IMR-90 (cell line): ENCODE results near the gene OSBPL9. TPM values are rescaled to one million over a fixed set of nuclear protein-coding genes. Genes with fewer than 3 reads are reported as not detected.

Source experiments
- ATAC-seq: fragments of 200-7000 bp; cut with Tn5 transposase; 2 replicates; pipeline ENCODE4 v1.9.1; 2020; ENCODE audit warnings: low read depth, mild to moderate bottlenecking, moderate library complexity
- BruUV-seq: library from RNA; stranded (reverse); fragments of 400-500 nt; replicated peaks from 2 replicates; lab custom pipeline; 2021; lab: Mats Ljungman, UMichigan
- CTCF ChIA-PET: fragments of 300-600 bp; formaldehyde crosslinking; extraction: SDS; loops from one replicate; lab custom pipeline; 2021; ENCODE audit warnings: antibody characterized with exemption; lab: Yijun Ruan, JAX
- POLR2A ChIA-PET: fragments of 300-600 bp; sonication (Branson Sonifier 250); formaldehyde crosslinking; loops from one replicate; lab custom pipeline; 2022; ENCODE audit warnings: antibody characterized with exemption; ENCODE audit not compliant: unreplicated experiment; lab: Charles Lee
- DNase-seq: peaks from one replicate; pipeline ENCODE4 v3.0.0; 2013
- H2AFZ ChIP-seq: replicated peaks from 2 replicates; pipeline ENCODE3; 2013; ENCODE audit warnings: low read length, mild to moderate bottlenecking; ENCODE audit not compliant: poor library complexity
- H2AK5ac ChIP-seq: 2 replicates; pipeline ENCODE4 v1.6.1; 2013; ENCODE audit warnings: low read depth, low read length, inconsistent platforms
- H2AK9ac ChIP-seq: replicated peaks from 2 replicates; pipeline ENCODE3; 2013; ENCODE audit warnings: mild to moderate bottlenecking, low read depth, low read length, moderate library complexity; ENCODE audit not compliant: poor library complexity
- H2BK120ac ChIP-seq: 2 replicates; pipeline ENCODE4 v1.6.1; 2013; ENCODE audit warnings: low read depth, low read length, inconsistent platforms
- H2BK15ac ChIP-seq: 3 replicates; pipeline ENCODE4 v1.6.1; 2013; ENCODE audit warnings: low read depth, low read length, inconsistent platforms
- H2BK20ac ChIP-seq: 2 replicates; pipeline ENCODE4 v1.6.1; 2013; ENCODE audit warnings: low read depth, mild to moderate bottlenecking, inconsistent platforms, low read length, moderate library complexity
- H2BK5ac ChIP-seq: 2 replicates; pipeline ENCODE4 v1.6.1; 2013; ENCODE audit warnings: mild to moderate bottlenecking, low read depth, low read length, inconsistent platforms; ENCODE audit not compliant: poor library complexity, severe bottlenecking
- H3K14ac ChIP-seq: replicated peaks from 2 replicates; pipeline ENCODE4 v1.6.1; 2013; ENCODE audit warnings: low read depth, low read length, inconsistent platforms
- H3K18ac ChIP-seq: 2 replicates; pipeline ENCODE4 v1.6.1; 2013; ENCODE audit warnings: low read depth, low read length, control low read depth
- H3K23ac ChIP-seq: 2 replicates; pipeline ENCODE4 v1.6.1; 2013; ENCODE audit warnings: low read depth, low read length, inconsistent platforms
- H3K27ac ChIP-seq: 2 replicates; pipeline ENCODE4 v1.5.1; 2013; ENCODE audit warnings: mild to moderate bottlenecking, control low read depth, low read length; ENCODE audit not compliant: insufficient read depth
- H3K27me3 ChIP-seq: 2 replicates; pipeline ENCODE4 v1.6.1; 2013; ENCODE audit warnings: low read length; ENCODE audit not compliant: control insufficient read depth, insufficient read depth
- H3K36me3 ChIP-seq: 2 replicates; pipeline ENCODE4 v1.6.1; 2013; ENCODE audit warnings: low read length, mixed read lengths; ENCODE audit not compliant: control insufficient read depth, insufficient read depth
- H3K4ac ChIP-seq: 2 replicates; pipeline ENCODE4 v1.6.1; 2013; ENCODE audit warnings: low read depth, low read length, inconsistent platforms
- H3K4me1 ChIP-seq: 2 replicates; pipeline ENCODE4 v1.6.1; 2013; ENCODE audit warnings: low read length, mixed read lengths; ENCODE audit not compliant: control insufficient read depth, insufficient read depth
- H3K4me2 ChIP-seq: 2 replicates; pipeline ENCODE4 v1.6.1; 2013; ENCODE audit warnings: low read depth, mild to moderate bottlenecking, control low read depth, low read length, moderate library complexity
- H3K4me3 ChIP-seq: 2 replicates; pipeline ENCODE4 v1.5.1; 2013; ENCODE audit warnings: low read depth, mild to moderate bottlenecking, control low read depth, low read length, moderate library complexity; ENCODE audit not compliant: insufficient read depth
- H3K56ac ChIP-seq: 2 replicates; pipeline ENCODE4 v1.6.1; 2013; ENCODE audit warnings: low read length, inconsistent platforms; ENCODE audit not compliant: insufficient read depth; ENCODE audit errors: extremely low read depth
- H3K79me1 ChIP-seq, 2 experiments: 2 replicates each; pipeline ENCODE4 v1.6.1; 2013; ENCODE audit warnings: low read length in 2 of 2, inconsistent platforms in 1 of 2, low read depth in 1 of 2
- H3K9ac ChIP-seq: 2 replicates; pipeline ENCODE4 v1.6.1; 2013; ENCODE audit warnings: low read depth, low read length, control low read depth
- H3K9me1 ChIP-seq: 2 replicates; pipeline ENCODE4 v1.6.1; 2013; ENCODE audit warnings: low read length, inconsistent platforms; ENCODE audit not compliant: insufficient read depth
- H3K9me3 ChIP-seq: 2 replicates; pipeline ENCODE4 v1.6.1; 2013; ENCODE audit warnings: low read length; ENCODE audit not compliant: control insufficient read depth, insufficient read depth
- H4K20me1 ChIP-seq: 2 replicates; pipeline ENCODE4 v1.6.1; 2013; ENCODE audit warnings: low read length, inconsistent platforms; ENCODE audit not compliant: insufficient read depth
- H4K5ac ChIP-seq: 2 replicates; pipeline ENCODE4 v1.6.1; 2013; ENCODE audit warnings: mild to moderate bottlenecking, low read depth, low read length, control low read depth
- H4K8ac ChIP-seq, 2 experiments: 2 replicates each; pipeline ENCODE4 v1.6.1; 2013; ENCODE audit warnings: low read depth in 2 of 2, low read length in 2 of 2, control low read depth in 1 of 2, inconsistent platforms in 1 of 2
- H4K91ac ChIP-seq: 2 replicates; pipeline ENCODE4 v1.6.1; 2013; ENCODE audit warnings: low read depth, low read length, inconsistent platforms; ENCODE audit not compliant: insufficient read depth
- CHD1 ChIP-seq: IDR thresholded peaks from 2 replicates; pipeline ENCODE4 v1.6.1; 2012; ENCODE audit warnings: low read depth, low read length, improper control_type of control experiment
- FOS ChIP-seq: fragments of 150-350 bp; IDR thresholded peaks from 2 replicates; pipeline ENCODE4 v1.6.1; 2016; ENCODE audit warnings: low read depth, low read length
- MAFK ChIP-seq: IDR thresholded peaks from 2 replicates; pipeline ENCODE4 v1.6.1; 2012; ENCODE audit warnings: low read depth, low read length, improper control_type of control experiment
- MAZ ChIP-seq: IDR thresholded peaks from 2 replicates; pipeline ENCODE4 v1.6.1; 2012; ENCODE audit warnings: low read depth, mild to moderate bottlenecking, low read length, improper control_type of control experiment, moderate library complexity, borderline replicate concordance
- MXI1 ChIP-seq: IDR thresholded peaks from 2 replicates; pipeline ENCODE4 v1.6.1; 2012; ENCODE audit warnings: low read depth, mild to moderate bottlenecking, low read length, moderate library complexity, borderline replicate concordance
- NFE2L2 ChIP-seq: fragments of 150-350 bp; IDR thresholded peaks from 2 replicates; pipeline ENCODE4 v1.6.1; 2016; ENCODE audit warnings: low read depth, mild to moderate bottlenecking, low read length
- POLR2A ChIP-seq: IDR thresholded peaks from 2 replicates; pipeline ENCODE4 v1.6.1; 2012; ENCODE audit warnings: mild to moderate bottlenecking, low read depth, low read length
- RAD21 ChIP-seq: IDR thresholded peaks from 2 replicates; pipeline ENCODE4 v1.6.1; 2012; ENCODE audit warnings: low read length, improper control_type of control experiment
- RCOR1 ChIP-seq: IDR thresholded peaks from 2 replicates; pipeline ENCODE4 v1.6.1; 2012; ENCODE audit warnings: mild to moderate bottlenecking, low read length, improper control_type of control experiment; ENCODE audit not compliant: insufficient replicate concordance
- RFX5 ChIP-seq: IDR thresholded peaks from 2 replicates; pipeline ENCODE4 v1.8.0; 2012; ENCODE audit warnings: low read depth, mild to moderate bottlenecking, low read length, moderate library complexity
- SMC3 ChIP-seq: fragments of 150-350 bp; IDR thresholded peaks from 2 replicates; pipeline ENCODE4 v1.6.1; 2016; ENCODE audit warnings: low read depth, mild to moderate bottlenecking, antibody characterized with exemption, low read length, moderate library complexity
- WGBS, 2 experiments: methylation state at CpG; one replicate each; pipeline versions ENCODE4 v1.1.5 to v1.1.7; 2013; ENCODE audit warnings: missing lambda C conversion rate in 2 of 2; ENCODE audit not compliant: insufficient read length in 1 of 2; ENCODE audit errors: extremely low coverage in 2 of 2; 5-methylcytosine and 5-hydroxymethylcytosine counted together
- dilution Hi-C: fragments of 300-500 bp; cut with HindIII; formaldehyde crosslinking; loops from one replicate; pipeline ENCODE4 v1.14.3; 2018; ENCODE audit warnings: low sequenced_read_pairs; ENCODE audit not compliant: unreplicated experiment
- in situ Hi-C: fragments of 300-500 bp; cut with MboI; formaldehyde crosslinking; loops from 3 replicates; pipeline ENCODE4 v1.14.3; 2019; ENCODE audit warnings: low sequenced_read_pairs, inconsistent platforms, mixed read lengths
- intact Hi-C: fragments of 100-400 bp; cut with micrococcal nuclease; formaldehyde crosslinking; loops from 2 replicates; pipeline ENCODE4 v1.10.0; 2022
- polyA plus RNA-seq, 3 experiments: library from polyadenylated mRNA; depleted of rRNA; stranded (reverse); fragments of >200 nt; gene quantifications; 2 replicates each; pipeline ENCODE4 v1.2.3, GENCODE V29; 2012; ENCODE audit warnings: low replicate concordance in 1 of 3
- total RNA-seq: library from RNA; depleted of rRNA; stranded (reverse); fragments of >200 nt; gene quantifications from 2 replicates; pipeline ENCODE4 v1.2.3, GENCODE V29; 2012
- TF ChIP-seq, protein P1 (sequence below): conservative IDR thresholded peaks from 2 replicates; pipeline ENCODE4 v1.5.1; 2012; ENCODE audit warnings: mild to moderate bottlenecking, low read depth, low read length, improper control_type of control experiment

OSBPL9 gene
- total and polyA plus RNA-seq, 2 of the 4 experiments (the other 2 are of a cell fraction) = 51.4 to 127 TPM

- no peaks in the 10 kb centered on the region for H3K4me1 ChIP-seq
- no peak overlapping the region for H2BK20ac ChIP-seq
- no peaks in the 10 kb centered on the region for H3K9me3 ChIP-seq
- H3K9me1 ChIP-seq = peaks cover 16% of the 10 kb centered on the region
- H3K9ac ChIP-seq = no peak overlapping the region
- BruUV-seq = no TSS peak
- no peak overlapping the region for H4K8ac ChIP-seq
- no peak overlapping the region for H4K5ac ChIP-seq
- no peak overlapping the region for H2BK120ac ChIP-seq
- no peak overlapping the region for H4K91ac ChIP-seq
- TF ChIP-seq MAZ (no peak), SMC3 (no peak), MXI1 (no peak), NFE2L2 (no peak), RAD21 (no peak), POLR2A (no peak), FOS (no peak), RFX5 (no peak), MAFK (no peak), CHD1 (no peak), RCOR1 (no peak)
- TF ChIP-seq, protein P1, sequence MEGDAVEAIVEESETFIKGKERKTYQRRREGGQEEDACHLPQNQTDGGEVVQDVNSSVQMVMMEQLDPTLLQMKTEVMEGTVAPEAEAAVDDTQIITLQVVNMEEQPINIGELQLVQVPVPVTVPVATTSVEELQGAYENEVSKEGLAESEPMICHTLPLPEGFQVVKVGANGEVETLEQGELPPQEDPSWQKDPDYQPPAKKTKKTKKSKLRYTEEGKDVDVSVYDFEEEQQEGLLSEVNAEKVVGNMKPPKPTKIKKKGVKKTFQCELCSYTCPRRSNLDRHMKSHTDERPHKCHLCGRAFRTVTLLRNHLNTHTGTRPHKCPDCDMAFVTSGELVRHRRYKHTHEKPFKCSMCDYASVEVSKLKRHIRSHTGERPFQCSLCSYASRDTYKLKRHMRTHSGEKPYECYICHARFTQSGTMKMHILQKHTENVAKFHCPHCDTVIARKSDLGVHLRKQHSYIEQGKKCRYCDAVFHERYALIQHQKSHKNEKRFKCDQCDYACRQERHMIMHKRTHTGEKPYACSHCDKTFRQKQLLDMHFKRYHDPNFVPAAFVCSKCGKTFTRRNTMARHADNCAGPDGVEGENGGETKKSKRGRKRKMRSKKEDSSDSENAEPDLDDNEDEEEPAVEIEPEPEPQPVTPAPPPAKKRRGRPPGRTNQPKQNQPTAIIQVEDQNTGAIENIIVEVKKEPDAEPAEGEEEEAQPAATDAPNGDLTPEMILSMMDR = no peak
- no peak overlapping the region for H3K23ac ChIP-seq
- H3K4ac ChIP-seq = no peak overlapping the region
- in situ Hi-C loops = no loop called here
- no peak overlapping the region for H2AFZ ChIP-seq
- no peaks in the 10 kb centered on the region for H3K36me3 ChIP-seq
- no peak overlapping the region for H2BK5ac ChIP-seq
- no peak overlapping the region for H3K18ac ChIP-seq
- no peak overlapping the region for H3K4me2 ChIP-seq
- no peak overlapping the region for H3K4me3 ChIP-seq
- ChIA-PET CTCF (no interaction called here), POLR2A (no interaction called here)
- ATAC-seq = no peak
- no peak overlapping the region for H2AK5ac ChIP-seq
- no peak overlapping the region for H3K56ac ChIP-seq
- DNase-seq = no peak
- H3K79me1 ChIP-seq = peaks cover 16 to 28% of the 10 kb centered on the region in 2 experiments
- no peak overlapping the region for H3K14ac ChIP-seq
- H2AK9ac ChIP-seq = no peak overlapping the region
- dilution Hi-C loops = no loop called here
- H3K27me3 ChIP-seq = no peaks in the 10 kb centered on the region
- no peak overlapping the region for H2BK15ac ChIP-seq
- H3K27ac ChIP-seq = no peak overlapping the region
- WGBS, 2 experiments = no CpG with 5 or more reads among the region's 1 CpG
- intact Hi-C loops = no loop called here
- peaks cover 14% of the 10 kb centered on the region for H4K20me1 ChIP-seq
These were observed 95.7 kb downstream of the OSBPL9 start for GRCh38 chr1:51712590-51712989.
